Measurements from ENCODE around the gene ULK4. TPM values are rescaled to one million over a fixed set of nuclear protein-coding genes. Genes with fewer than 3 reads are reported as not detected.
A peak's percentile ranks its signal among the peaks of the same experiment; 100 is the strongest.

ULK4 gene
- total RNA-seq, 1 donor from 2014 or later: 9.1 TPM

GRCh38 chr3:41222501-41222900, 739.4 kb downstream of the ULK4 start:
- no peak for DNase-seq (ENCODE audit: extremely low spot score, unreplicated experiment)
- peaks cover 55% of the 10 kb centered on the region for H3K4me1 Mint-ChIP-seq (ENCODE audit: unreplicated experiment)
- no peak overlapping the region for H3K27ac Mint-ChIP-seq (ENCODE audit: unreplicated experiment)
- TF ChIP-seq CTCF (IDR thresholded peaks at IDR 0.05): no peak
- H3K36me3 Mint-ChIP-seq (ENCODE audit: unreplicated experiment): peaks cover 24% of the 10 kb centered on the region
- no peaks in the 10 kb centered on the region for H3K27me3 Mint-ChIP-seq (ENCODE audit: unreplicated experiment)
- no peaks in the 10 kb centered on the region for H3K9me3 Mint-ChIP-seq (ENCODE audit: unreplicated experiment)
- H3K4me3 Mint-ChIP-seq (ENCODE audit: unreplicated experiment): no peak overlapping the region

GRCh38 chr3:41222012-41222411, 739.9 kb downstream of the ULK4 start:
- Mint-ChIP-seq H3K4me3 (ENCODE audit: unreplicated experiment) (no peak overlapping the region), H3K27me3 (ENCODE audit: unreplicated experiment) (no peaks in the 10 kb centered on the region), H3K36me3 (ENCODE audit: unreplicated experiment) (peaks cover 20% of the 10 kb centered on the region), H3K27ac (ENCODE audit: unreplicated experiment) (peak overlapping the region; percentile 5), H3K4me1 (ENCODE audit: unreplicated experiment) (peaks cover 59% of the 10 kb centered on the region), H3K9me3 (ENCODE audit: unreplicated experiment) (no peaks in the 10 kb centered on the region)
- no peak for DNase-seq (ENCODE audit: extremely low spot score, unreplicated experiment)
- no peak for TF ChIP-seq CTCF (IDR thresholded peaks at IDR 0.05)

- peaks cover 65% of the 10 kb centered on the region for H3K4me1 Mint-ChIP-seq (ENCODE audit: unreplicated experiment)
- H3K27ac Mint-ChIP-seq (ENCODE audit: unreplicated experiment): no peak overlapping the region
- peaks cover 11% of the 10 kb centered on the region for H3K36me3 Mint-ChIP-seq (ENCODE audit: unreplicated experiment)
- TF ChIP-seq CTCF (IDR thresholded peaks at IDR 0.05): no peak
- no peak overlapping the region for H3K4me3 Mint-ChIP-seq (ENCODE audit: unreplicated experiment)
- no peak for DNase-seq (ENCODE audit: extremely low spot score, unreplicated experiment)
- H3K27me3 Mint-ChIP-seq (ENCODE audit: unreplicated experiment): no peaks in the 10 kb centered on the region
- no peaks in the 10 kb centered on the region for H3K9me3 Mint-ChIP-seq (ENCODE audit: unreplicated experiment)
Measured at GRCh38 chr3:41220906-41221677, 740.8 kb downstream of the ULK4 start.

- peaks cover 1% of the 10 kb centered on the region for H3K36me3 Mint-ChIP-seq (ENCODE audit: unreplicated experiment)
- H3K9me3 Mint-ChIP-seq (ENCODE audit: unreplicated experiment): no peaks in the 10 kb centered on the region
- no peak for TF ChIP-seq CTCF (IDR thresholded peaks at IDR 0.05)
- no peak for DNase-seq (ENCODE audit: extremely low spot score, unreplicated experiment)
- H3K4me3 Mint-ChIP-seq (ENCODE audit: unreplicated experiment): no peak overlapping the region
- H3K27me3 Mint-ChIP-seq (ENCODE audit: unreplicated experiment): no peaks in the 10 kb centered on the region
- peaks cover 72% of the 10 kb centered on the region for H3K4me1 Mint-ChIP-seq (ENCODE audit: unreplicated experiment)
- no peak overlapping the region for H3K27ac Mint-ChIP-seq (ENCODE audit: unreplicated experiment)
Measured at GRCh38 chr3:41219424-41219823, 742.5 kb downstream of the ULK4 start.

- no peaks in the 10 kb centered on the region for H3K9me3 Mint-ChIP-seq (ENCODE audit: unreplicated experiment)
- peaks cover 68% of the 10 kb centered on the region for H3K4me1 Mint-ChIP-seq (ENCODE audit: unreplicated experiment)
- DNase-seq (ENCODE audit: extremely low spot score, unreplicated experiment): no peak
- TF ChIP-seq CTCF (IDR thresholded peaks at IDR 0.05): no peak
- no peaks in the 10 kb centered on the region for H3K27me3 Mint-ChIP-seq (ENCODE audit: unreplicated experiment)
- peaks cover under 1% of the 10 kb centered on the region for H3K36me3 Mint-ChIP-seq (ENCODE audit: unreplicated experiment)
- H3K4me3 Mint-ChIP-seq (ENCODE audit: unreplicated experiment): no peak overlapping the region
- H3K27ac Mint-ChIP-seq (ENCODE audit: unreplicated experiment): peak overlapping the region; percentile 42
Measured at GRCh38 chr3:41216993-41217392, 744.9 kb downstream of the ULK4 start.

All from osteocyte (in vitro differentiated cells).